GM20000 (cell line): ENCODE data around the gene HNRNPAB.

Source experiments
- DNase-seq: peaks from one replicate; pipeline ENCODE4 v3.0.0; 2012; ENCODE audit warnings: low spot score
- CTCF ChIP-seq: IDR thresholded peaks from 2 replicates; pipeline ENCODE4 v1.5.1; 2012; ENCODE audit warnings: mild to moderate bottlenecking, control low read depth; ENCODE audit errors: extremely low read depth, missing control alignments

HNRNPAB gene

GRCh38 chr5:178257650-178258049 is 53.3 kb downstream of the HNRNPAB start:
- DNase-seq, result no peak
- TF ChIP-seq CTCF, result no peak

GRCh38 chr5:178259623-178260536 is 55.5 kb downstream of the HNRNPAB start:
- DNase-seq, result no peak
- no peak for TF ChIP-seq CTCF
